DMS153 (cell line): Measurements from ENCODE around the gene ZDHHC9.

Experiments
- DNase-seq: peaks from one replicate; lab custom pipeline; 2025; lab: John Stamatoyannopoulos, UW

The ZDHHC9 gene

DNA sequence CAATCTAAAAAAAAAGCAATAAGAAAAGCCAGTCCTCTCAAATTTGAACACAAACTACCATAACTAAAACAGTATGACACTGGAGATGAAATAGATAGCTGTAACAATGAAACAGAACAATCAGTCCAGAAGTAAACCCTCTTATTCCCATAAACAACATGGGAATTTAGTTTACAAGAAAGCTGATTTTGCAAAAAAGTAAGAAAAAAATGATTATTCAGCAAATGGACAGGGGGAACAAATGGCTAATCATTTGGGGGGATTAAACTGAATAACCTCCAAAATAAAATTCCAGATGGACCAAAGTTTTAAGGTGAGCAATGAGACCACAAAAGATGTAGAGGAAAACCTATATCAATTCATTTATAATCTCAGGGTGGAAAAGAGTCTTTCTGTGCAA is 80.0 kb downstream of the ZDHHC9 start:
- no peak for DNase-seq

DNA sequence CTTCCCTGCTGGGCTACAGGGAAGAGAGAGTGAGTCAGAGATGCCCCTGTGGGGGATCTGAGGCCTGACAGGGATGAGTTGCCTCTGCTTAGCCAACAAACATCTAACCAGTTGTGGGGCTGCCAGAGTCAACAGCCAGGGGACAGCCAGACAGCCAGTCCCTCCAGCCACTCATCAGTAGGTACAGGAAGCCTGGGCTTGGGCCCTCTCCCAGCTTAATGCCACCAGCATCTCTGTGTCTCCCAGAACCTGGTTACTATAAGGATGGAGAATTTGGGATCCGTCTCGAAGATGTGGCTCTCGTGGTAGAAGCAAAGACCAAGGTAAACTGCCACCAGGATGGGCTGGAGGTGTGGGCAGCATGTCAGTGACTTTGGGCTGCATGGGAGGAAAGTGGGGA is 81.2 kb downstream of the ZDHHC9 start:
- DNase-seq: no peak

DNA sequence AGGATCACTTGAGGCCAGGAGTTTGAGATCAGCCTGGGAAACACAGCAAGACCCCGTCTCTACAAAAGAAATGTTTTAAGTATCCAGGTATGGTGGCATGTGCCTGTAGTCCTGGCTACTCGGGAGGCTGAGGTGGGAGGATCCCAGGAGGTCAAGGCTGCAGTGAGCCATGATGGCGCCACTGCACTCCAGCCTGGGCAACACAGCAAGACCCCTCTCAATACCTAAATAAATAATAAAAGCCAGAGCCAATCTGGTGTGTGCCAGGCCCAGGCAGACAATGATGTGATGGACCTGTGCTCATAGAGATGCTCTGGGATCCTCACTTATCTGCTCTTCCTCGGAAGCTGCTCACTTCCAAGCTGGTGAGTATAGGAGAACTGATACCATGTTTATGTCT is 82.1 kb downstream of the ZDHHC9 start:
- DNase-seq: no peak

DNA sequence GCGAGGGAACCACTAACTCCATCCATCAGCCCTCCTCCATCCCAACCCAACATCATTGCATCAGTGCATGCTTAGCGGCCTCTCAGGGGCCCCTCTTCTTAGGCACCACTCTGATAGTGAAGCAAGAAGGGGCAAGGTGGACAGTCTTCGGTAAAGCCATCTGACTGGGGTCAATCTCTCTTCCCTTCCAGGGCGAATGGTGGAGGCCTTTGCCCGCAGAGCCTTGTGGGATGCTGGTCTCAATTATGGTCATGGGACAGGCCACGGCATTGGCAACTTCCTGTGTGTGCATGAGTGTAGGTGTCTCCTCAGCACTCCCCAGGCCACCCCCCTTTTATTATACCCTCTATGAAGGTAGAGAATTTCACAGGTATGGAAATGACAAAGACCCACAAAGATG is 82.7 kb downstream of the ZDHHC9 start:
- DNase-seq: no peak

- no peak for DNase-seq
These were observed 83.5 kb downstream of the ZDHHC9 start for GRCh38 chrX:129760155-129760554.

- no peak for DNase-seq
These were observed 84.1 kb downstream of the ZDHHC9 start for GRCh38 chrX:129759576-129760061.

GRCh38 chrX:129755779-129756650 is 87.7 kb downstream of the ZDHHC9 start:
- no peak for DNase-seq

GRCh38 chrX:129754056-129755024 is 89.3 kb downstream of the ZDHHC9 start:
- no peak for DNase-seq
